ENCODE data around the gene NDUFAF8.

The NDUFAF8 gene

GRCh38 chr17:81218459-81218858 lies 20.7 kb upstream of the NDUFAF8 start:
- Histone ChIP-seq H3K27me3 (replicated peaks; ENCODE audit: control insufficient read depth, insufficient read depth, low read length) (no peaks in the 10 kb centered on the region), H3K36me3 (ENCODE audit: control insufficient read depth, insufficient read depth, low read length) (peaks cover 3% of the 10 kb centered on the region), H3K4me3 (replicated peaks; ENCODE audit: low read depth, low read length) (no peak overlapping the region)
- TF ChIP-seq CTCF (IDR thresholded peaks at IDR 0.05; ENCODE audit: insufficient read depth, low read length, poor library complexity, severe bottlenecking): no peak
- no peak for DNase-seq (ENCODE audit: extremely low read depth, insufficient read length)

- H3K27me3 ChIP-seq (replicated peaks; ENCODE audit: control insufficient read depth, insufficient read depth, low read length): no peaks in the 10 kb centered on the region
- DNase-seq (ENCODE audit: extremely low read depth, insufficient read length): no peak
- H3K4me3 ChIP-seq (replicated peaks; ENCODE audit: low read depth, low read length): no peak overlapping the region
- TF ChIP-seq CTCF (IDR thresholded peaks at IDR 0.05; ENCODE audit: insufficient read depth, low read length, poor library complexity, severe bottlenecking): no peak
- H3K36me3 ChIP-seq (ENCODE audit: control insufficient read depth, insufficient read depth, low read length): peaks cover 3% of the 10 kb centered on the region
Observed at GRCh38 chr17:81218991-81219390, 20.1 kb upstream of the NDUFAF8 start.

- Histone ChIP-seq H3K27me3 (replicated peaks; ENCODE audit: control insufficient read depth, insufficient read depth, low read length) (no peaks in the 10 kb centered on the region), H3K4me3 (replicated peaks; ENCODE audit: low read depth, low read length) (no peak overlapping the region), H3K36me3 (ENCODE audit: control insufficient read depth, insufficient read depth, low read length) (peaks cover 3% of the 10 kb centered on the region)
- no peak for DNase-seq (ENCODE audit: extremely low read depth, insufficient read length)
- no peak for TF ChIP-seq CTCF (IDR thresholded peaks at IDR 0.05; ENCODE audit: insufficient read depth, low read length, poor library complexity, severe bottlenecking)
Observed at GRCh38 chr17:81219476-81220180, 19.5 kb upstream of the NDUFAF8 start.

GRCh38 chr17:81221371-81221841 lies 17.7 kb upstream of the NDUFAF8 start:
- DNase-seq (ENCODE audit: extremely low read depth, insufficient read length): no peak
- no peak for TF ChIP-seq CTCF (IDR thresholded peaks at IDR 0.05; ENCODE audit: insufficient read depth, low read length, poor library complexity, severe bottlenecking)
- H3K27me3 ChIP-seq (replicated peaks; ENCODE audit: control insufficient read depth, insufficient read depth, low read length): no peaks in the 10 kb centered on the region
- H3K4me3 ChIP-seq (replicated peaks; ENCODE audit: low read depth, low read length): no peak overlapping the region
- peaks cover 3% of the 10 kb centered on the region for H3K36me3 ChIP-seq (ENCODE audit: control insufficient read depth, insufficient read depth, low read length)

- Histone ChIP-seq H3K27me3 (replicated peaks; ENCODE audit: control insufficient read depth, insufficient read depth, low read length) (no peaks in the 10 kb centered on the region), H3K36me3 (ENCODE audit: control insufficient read depth, insufficient read depth, low read length) (peaks cover 3% of the 10 kb centered on the region), H3K4me3 (replicated peaks; ENCODE audit: low read depth, low read length) (peak overlapping the region; percentile 85)
- no peak for TF ChIP-seq CTCF (IDR thresholded peaks at IDR 0.05; ENCODE audit: insufficient read depth, low read length, poor library complexity, severe bottlenecking)
- DNase-seq (ENCODE audit: extremely low read depth, insufficient read length): no peak
Observed at GRCh38 chr17:81221842-81222619, 17.1 kb upstream of the NDUFAF8 start.

All from GM06990 (cell line).